ELF-1 (cell line): ENCODE measurements around the gene DUSP9.
"Not testable (repeated sequence)": the region's sequence is repeated elsewhere in the genome, so short reads cannot be mapped to it uniquely, and the experiment has no call there.

ENCODE experiments used
- DNase-seq: peaks from one replicate; pipeline ENCODE4 v3.0.0-alpha.2; 2016; ENCODE audit warnings: low read depth, low spot score

The DUSP9 gene

DNA sequence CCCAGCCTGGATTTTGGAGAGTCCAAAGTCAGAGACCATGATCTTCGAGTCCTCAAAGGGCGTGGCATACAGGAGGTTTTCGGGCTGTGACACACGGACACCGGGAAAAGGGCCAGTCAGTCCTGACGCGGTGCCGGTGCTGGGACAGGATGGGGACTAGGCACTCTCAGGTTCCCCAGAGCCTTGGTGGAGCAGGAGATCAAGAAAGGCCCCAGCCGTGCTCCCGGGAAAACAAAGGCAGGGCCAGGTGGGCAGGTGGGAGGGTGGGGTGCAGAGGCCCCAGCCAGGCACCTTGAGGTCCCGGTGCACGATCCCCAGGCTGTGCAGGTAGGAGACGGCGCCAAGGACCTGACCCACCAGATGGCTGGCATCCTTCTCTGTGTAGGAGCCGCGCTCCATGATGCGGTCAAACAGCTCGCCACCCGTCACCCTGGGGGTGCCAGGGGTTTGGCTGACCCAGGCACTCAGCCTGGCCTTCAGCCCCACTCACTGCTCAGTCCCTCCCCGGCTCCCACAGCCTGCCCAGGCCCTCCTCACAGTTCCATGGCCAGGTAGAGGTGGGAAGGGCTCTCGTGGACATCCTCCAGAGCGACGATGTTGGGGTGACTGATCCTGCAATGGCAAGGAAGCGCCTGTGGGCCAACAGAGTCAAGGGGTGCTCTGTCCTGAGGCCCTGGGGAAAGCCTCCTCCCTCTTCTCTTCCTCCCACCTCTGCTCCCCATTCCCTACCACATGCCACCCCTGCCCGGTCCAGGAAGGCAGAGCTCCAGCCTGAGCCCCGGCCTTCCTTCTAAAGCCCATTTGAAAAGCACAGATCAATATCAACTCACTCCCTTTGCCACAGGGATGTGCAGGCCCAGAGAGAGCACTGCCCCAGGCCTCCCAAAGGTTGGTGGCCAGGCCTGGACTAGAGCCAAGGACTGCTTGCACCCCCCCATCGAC lies 24.9 kb downstream of the DUSP9 start:
- DNase-seq, result no peak

DNA sequence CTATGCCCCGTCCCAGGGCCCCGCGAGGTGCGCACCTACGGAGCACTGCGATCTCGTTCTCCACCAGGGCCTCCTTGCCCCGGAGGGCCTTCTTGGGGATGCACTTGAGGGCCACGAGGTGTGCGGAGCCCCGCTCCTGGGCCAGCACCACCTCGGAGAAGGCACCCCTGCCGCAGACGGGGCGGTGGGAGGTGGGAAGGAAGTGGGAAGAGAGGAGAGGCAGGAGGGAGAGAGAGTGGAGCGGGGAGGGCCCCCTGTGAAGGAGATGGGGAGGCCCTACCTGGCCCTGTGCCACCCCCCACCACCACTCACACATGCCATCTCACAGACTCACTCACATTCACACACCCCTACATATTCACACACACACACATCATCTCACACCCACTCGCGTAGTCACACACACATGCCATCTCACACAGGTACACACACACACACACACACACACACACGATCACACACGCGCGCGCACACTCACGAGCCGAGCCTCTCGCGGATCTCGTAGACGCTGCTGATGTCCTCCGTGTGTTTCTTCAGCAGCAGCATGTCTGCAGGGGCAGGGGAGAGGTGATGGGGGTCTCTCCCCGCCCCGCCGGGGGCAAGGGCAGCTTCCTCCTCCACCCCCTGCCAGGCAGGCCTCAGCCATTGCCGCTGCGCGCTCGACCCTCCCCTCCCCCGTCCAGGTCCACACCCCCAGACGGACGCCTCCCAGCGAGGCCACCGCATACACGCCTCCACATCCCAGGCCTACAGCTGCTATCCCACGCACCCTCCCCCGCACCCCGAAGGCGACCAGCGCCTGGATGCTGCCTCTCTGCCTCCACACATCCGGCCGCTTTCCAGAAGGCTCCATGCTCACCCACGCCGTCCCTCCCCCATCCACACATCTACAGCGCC lies 25.8 kb downstream of the DUSP9 start:
- no peak for DNase-seq

DNA sequence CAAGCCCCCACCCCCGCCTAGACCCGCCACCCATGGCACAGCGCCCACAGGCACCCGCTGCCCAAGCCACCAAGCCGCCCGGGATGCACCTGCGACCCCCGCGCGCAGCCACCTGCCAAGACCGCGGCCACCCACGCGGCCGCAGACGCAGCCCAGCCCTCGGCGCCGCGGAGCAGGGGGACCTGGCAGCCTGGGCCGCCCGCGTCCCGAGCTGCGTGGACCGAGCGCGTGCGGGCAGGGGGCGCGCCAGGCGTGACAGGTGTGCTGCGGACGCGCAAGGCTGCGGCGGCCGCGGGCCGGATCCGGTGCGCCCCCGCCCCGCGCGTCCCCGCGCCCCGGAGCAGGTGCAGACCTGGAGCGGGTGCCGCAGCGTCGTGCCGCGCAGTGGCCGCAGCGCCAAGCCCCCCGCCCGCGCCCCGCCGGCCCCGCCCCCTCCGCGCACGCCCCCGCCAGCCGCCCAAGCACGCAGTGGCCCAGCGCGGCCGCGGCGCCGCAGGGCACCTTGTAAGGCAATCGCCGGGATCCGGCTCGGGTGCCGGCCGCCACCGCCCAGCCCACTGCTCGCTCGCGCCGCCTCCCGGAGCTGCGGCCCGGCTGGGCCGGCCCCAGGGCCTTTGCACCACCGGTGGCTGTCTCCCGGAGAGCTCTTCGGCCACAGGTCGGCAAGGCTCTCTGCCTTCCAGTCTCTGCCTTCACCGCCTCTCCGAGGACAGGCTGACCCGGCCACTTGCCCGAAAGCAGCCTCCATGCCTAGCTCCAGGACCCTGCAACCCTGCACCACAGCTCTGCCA lies 26.6 kb downstream of the DUSP9 start, which contains the start of gene PNCK:
Gene PNCK (minus strand): TSS at position 386 of the 791 bp plus-strand sequence. CDS start 737 bp downstream, outside the sequence.
- DNase-seq, result peak; percentile 57

DNA sequence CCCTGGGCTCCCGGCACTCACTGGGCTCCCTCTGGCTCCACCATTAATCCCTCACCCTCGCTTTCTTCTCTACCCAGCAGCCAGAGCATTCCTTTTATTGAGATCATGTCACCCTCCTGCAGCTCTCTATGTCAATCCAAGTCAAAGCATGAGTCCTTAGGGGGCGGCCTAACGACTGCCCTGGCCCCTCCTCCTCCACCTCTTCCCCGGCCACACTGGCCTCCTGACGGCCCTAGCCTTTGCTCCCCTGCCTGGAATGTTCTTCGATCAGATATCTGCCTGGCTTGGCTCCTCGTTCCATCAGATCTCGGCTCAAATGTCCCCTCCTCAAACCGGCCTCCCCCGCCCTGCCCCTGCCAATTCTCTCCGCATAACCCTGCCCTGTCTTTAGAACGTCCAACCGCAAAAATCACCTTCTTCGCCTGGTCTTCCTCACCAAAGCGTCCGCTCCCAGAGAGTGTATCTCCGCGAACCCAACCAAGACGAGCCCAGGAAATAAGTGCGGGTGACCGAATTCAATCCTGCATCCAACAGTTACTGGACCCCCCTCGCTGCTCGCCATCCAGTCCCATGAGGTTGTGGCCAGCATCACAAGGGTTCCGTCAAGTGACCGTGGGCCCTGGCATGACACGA lies 27.3 kb downstream of the DUSP9 start:
- peak; percentile 82 for DNase-seq

DNA sequence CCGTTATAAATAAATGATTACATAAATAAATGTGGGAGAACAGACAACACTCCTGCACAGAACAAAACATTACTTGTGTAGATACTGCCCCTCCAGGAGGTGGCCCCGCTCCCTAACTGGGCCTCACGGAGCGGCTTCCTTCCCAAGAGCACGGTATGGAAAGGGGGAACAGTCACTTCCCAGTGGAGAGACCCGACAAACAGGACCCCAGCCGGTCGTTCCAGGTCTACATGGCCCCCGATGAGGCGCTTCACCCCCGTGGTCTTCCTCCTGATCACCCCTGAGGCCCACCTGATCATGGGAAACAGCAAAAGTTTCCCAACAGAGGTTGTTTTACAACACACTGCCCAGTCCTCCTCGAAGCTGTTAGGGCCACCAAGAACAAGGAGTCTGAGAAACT lies 34.2 kb downstream of the DUSP9 start:
- DNase-seq, result no peak

DNA sequence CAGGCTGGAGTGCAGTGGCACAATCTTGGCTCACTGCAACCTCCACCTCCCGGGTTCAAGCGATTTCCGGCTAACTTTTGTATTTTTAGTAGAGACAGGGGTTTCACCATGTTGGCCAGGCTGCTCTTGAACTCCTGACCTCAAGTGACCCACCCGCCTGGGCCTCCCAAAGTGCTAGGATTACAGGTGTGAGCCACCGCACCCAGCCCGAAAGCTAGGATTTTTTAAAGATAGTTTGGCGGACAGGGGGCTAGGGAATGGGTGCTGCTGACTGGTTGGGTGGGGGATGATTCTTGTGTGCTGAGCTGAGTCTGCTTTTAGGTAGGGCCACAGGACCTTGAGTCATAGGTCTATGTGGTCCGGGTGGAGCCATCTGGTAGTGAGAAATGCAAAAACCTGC lies 36.5 kb downstream of the DUSP9 start:
- DNase-seq, result not testable (repeated sequence)

DNA sequence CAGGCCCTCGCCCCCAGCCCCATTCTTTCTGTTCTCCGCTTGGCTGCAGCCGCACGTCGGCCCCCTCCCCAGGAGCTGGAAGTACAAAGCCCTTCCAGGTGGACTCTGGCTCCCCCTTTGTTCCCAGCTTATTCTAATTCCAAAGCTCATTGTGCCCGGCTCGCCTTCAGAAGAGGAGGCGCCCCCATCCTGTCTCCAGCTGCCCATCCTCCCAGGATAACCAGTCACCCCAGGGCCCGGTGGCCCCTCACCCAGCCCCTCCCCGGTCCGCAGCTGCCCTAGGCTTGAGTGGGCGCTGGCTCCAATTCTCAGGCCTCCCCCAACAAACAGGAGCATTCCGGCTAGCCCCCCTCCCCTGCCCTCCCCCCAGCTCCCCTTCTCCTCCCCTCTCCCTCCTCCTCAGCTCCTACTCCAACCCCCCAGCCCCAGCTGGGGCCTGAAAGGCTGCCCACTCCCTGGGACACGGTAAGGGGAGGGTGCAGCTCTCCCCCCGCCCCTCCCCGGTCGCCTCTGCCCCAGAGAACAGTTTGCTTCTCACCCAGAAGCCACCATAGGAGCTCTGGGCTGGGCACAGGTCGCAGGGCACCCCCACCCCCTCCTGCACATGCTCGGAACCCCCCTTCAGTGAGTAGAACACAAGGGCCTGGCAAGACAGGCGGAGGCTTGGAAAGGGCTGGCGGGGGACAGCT lies 37.6 kb downstream of the DUSP9 start:
- DNase-seq, result no peak

DNA sequence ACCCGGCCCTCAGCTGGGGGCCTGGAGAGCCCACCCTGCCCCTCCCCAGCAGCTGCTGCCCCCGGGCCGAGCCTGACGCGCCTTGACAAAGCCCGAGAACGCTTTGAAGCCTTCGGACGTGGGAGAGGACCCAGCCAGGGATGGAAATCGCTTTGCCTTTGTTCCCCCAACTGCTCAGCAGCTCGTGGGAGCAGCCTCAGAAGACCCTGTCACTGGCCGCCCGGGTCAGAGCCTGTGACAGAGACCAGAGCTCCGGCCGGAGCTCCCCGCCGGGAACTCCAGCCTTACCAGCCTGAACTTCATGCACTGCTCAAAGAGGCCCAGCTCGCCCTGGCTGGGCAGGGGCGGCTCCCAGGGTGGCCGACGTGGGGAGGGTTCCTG lies 38.1 kb downstream of the DUSP9 start:
- peak; percentile 80 for DNase-seq

DNA sequence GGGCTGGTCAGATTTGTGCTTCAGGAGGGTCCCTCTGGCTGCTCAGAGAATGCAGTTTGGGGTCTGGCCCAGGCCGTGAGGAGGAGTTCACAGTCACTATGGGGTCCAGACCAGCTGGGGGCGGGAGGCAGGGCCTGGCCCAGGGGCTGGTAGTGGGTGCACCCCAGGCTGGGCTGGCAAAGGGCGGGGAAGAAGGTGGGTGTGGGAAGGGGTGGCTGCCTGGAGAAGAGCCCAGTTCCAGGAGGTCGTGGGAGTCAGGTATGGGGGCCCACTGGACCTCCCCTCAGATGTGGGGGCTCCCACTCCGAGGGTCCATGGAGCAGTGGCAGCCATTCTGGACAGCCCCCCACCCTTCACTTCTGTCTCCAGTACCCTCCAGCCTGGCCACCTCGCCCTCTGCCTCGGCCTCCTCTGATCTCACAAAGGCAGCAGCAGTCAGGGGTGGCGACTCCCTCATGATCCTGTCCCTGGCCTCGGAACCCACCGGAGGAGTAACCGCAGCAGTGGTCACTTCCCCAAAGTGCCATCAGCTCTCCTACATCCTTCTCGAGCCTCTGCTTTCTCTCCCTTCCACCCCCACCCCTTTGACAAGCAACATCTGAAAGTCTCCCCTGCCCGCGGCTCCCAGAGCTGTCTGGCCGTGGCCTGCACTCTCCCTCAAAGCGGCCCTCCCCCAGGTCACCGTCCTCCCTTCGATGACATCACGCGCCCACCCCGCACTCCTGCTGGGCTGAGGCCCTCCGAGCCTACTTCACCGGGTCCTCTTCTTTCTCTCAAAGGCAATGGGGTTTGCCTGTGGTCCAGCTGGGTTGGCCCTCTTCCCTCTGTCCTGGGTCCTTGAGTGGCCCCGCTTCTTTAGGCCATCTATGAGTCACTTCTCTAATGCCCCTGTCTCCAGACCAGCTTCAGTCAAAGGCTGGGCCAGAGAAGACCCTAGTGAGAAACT lies 39.0 kb downstream of the DUSP9 start:
- DNase-seq, result peak; percentile 64

DNA sequence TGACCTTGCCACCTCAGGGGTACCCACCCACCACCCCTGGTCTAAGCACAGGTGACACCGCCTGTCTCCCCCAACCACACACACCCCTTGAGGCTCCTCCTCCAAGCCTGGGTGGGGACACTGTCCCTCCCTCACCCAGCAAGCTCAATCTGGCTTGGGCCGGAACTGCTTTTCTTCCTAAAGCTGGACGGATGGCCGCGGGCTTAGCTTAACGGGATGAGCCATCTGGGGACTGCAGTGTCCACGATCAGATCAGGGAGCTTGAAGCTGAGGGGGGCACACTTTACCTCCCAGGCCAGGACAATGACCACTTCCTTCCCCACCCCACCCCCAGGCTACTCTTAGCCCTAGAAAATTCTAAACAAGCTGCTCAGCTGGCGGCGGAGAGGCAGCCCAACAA lies 39.7 kb downstream of the DUSP9 start:
- DNase-seq, result peak; percentile 78

DNA sequence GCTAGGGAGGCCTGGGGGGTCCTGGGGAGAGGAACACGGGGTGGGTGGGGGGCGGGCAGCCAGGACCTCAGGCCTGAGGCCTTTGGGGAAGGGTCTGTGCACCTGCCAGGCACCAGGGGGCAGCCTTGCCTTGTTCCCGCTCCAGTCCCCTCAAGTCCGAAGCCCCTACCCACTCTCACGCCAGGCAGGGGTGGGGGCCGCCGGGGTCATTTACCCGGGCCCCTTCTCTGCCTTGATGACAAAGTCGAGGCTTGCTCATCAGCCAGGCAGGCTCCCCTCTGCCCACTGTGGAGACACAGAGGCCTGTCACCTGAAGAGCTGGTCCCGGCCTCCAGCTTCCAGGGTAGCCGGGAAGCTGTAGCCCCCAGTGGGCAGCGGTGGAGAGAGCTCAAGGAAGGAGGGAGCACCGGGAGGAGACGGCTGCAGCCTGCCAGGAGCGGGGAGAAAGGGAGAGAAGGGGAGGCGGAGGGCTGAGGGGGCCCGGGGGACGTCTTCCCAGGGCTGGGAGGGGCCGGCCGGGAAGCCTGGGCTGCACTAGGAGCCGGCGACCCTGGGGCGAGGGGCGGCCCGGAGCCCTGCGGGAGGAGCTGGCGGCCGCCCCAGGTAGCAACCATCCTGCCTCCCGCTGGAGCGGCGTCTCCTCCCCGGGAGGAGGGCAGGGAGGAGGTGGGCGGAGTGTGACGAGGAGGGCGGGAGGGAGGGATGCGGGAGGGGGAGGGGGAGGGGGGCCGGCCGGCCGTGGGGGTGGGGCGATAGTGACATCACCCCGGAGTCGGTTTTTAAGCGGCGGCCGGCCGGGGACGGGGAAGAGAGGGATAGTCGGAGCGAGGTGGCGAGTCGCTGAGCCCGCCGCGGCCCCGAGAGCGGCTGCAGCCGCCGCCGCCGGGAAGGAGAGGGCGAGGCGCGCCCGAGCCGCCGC lies 40.4 kb downstream of the DUSP9 start, which contains the start of gene SLC6A8:
Gene SLC6A8 (plus strand): TSS at position 806 of the 919 bp plus-strand sequence. CDS start 649 bp downstream, outside the sequence.
- DNase-seq, result peak; percentile 88

DNA sequence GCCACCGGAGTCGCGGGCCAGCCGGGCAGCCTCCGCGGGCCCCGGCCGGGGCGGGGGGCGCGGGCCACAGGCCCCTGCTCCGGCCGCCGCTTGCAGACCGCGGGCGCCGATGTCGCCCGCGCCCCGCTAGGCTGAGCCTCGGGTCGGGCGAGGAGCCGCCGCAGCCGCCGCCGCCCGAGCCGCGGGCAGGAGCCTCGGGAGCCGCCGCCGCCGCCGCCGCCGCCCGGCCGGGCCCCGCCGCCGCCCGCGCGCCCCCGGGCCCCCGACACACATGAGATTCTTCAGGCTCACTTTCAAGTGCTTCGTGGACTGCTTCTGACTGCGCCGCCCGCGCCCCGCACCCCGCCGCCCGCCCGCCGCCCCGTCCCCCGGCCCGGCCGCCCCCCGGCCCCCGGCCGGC lies 41.1 kb downstream of the DUSP9 start:
- DNase-seq, result no peak

DNA sequence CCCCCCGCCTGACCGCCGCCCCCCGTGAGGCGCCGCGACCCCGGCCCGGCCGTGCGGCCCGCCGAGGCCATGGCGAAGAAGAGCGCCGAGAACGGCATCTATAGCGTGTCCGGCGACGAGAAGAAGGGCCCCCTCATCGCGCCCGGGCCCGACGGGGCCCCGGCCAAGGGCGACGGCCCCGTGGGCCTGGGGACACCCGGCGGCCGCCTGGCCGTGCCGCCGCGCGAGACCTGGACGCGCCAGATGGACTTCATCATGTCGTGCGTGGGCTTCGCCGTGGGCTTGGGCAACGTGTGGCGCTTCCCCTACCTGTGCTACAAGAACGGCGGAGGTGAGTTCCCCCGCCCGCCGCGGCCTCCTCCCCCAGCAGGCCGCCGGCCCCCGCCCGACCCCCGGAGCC lies 41.5 kb downstream of the DUSP9 start:
- DNase-seq, result no peak

DNA sequence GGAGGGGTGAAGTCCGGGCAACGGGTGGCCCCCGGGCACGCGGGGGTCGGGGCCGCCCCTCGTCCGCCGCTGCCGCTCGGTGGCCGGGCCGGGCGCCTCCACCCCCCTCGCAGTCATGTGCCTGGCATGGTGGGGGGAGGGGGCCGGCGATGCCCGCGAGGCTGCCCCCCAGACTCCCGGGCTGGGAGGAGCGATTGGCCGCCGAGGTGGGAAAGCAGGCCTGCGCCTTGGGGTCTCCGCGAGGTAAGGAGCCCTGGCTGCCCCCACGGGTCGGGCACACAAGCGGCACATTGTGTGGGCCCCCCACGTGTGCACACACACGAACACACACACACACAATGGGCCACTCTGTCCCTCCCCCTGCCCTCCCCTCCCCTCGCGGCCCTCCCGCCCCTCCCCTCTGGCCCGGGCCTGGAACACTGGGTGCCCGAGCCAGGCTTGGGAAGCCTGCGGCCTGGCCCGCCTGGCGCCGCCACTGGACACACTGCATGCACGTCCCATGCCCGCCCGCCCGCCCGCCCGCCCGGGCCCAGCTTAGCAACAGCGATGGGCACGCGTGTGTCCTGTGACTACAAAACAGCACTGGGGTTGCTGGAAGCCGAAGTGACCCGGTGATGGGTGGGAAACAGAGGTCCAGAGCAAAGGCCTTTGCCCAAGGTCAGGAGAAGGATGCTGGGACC lies 42.0 kb downstream of the DUSP9 start:
- no peak for DNase-seq

DNA sequence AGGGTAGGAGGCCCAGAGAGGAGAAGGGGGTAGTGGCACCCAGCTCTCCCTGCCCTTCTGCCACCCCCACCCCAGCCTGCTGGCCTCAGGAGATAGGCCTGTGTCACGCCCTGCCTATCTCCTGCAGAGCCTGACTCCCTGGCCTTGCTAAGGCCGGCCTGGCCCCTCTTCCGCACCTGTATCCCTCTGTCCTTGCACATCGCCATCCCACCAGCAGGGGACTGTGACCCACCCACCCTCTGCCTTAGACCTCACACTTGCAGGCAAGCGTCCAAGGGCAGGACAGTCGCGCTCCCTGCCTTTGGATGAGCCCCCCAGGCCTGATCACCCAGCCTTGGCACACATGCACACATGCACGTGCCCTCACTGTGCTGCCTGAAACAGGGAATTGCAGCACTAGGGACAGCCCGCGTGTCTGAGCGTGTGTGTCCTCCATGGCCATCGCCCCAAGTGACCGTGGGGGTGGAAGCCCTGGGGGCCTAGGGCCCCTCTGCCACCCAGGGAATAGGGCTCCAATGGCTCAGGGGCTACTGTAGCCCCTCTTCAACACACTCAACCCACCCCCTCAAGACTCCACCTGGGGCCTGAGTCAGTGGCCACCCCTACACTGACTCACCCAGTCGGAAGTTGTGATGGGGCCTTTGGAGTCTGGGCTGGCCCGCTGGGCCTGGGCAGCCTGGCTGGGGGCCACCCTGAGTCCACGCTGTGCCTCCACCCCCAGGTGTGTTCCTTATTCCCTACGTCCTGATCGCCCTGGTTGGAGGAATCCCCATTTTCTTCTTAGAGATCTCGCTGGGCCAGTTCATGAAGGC lies 42.9 kb downstream of the DUSP9 start:
- DNase-seq, result peak; percentile 73

DNA sequence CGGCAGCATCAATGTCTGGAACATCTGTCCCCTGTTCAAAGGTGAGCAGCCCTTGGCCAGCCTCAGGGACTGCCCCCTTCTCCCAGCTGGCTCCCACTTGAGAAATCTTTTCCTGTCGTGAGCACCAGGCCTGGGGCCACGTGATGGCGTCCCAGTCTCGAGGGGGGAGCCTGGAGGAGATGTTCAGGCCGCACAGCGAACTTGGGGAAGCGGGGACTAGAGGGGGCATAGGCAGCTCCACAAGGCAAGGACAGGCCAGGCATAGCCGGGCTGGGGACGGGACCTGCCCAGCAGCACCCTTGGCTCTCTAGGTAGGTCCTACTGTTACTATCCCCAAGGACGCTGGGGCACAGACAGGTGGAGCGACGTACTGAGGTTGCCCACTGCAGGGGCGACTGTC lies 43.5 kb downstream of the DUSP9 start:
- DNase-seq, result no peak
